ENCODE measurements around the gene STAC3.

The STAC3 gene

DNA sequence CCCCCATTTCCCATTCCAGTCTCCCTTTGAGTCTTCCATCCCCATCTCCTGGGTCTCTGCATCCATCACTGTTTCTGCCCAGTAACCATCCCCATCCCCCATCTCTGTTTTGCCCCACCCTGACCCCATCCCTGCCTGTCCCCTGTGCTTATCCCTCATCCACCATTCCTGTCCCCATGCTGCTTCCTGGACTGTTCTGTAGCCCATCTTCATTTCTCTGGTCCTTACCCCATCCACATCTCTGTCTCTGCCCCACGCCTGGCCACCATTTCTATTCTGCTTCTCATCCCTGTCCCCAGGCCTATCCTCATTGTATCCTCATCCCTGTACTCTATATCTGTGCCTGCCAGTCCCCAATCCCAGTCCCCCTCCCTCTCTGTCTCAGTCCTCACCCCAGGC lies 30.2 kb downstream of the STAC3 start (continued):
- TF ChIP-seq ZNF76 (tag by site-specific recombination; IDR thresholded peaks at IDR 0.05; ENCODE audit: borderline replicate concordance, low read depth) (no peak), ZNF2 (tag by site-specific recombination; IDR thresholded peaks at IDR 0.05) (no peak), ZNF223 (tag by site-specific recombination; IDR thresholded peaks at IDR 0.05) (no peak), ZNF701 (tag by site-specific recombination; IDR thresholded peaks at IDR 0.05) (no peak), ZFP3 (tag by site-specific recombination; IDR thresholded peaks at IDR 0.05; ENCODE audit: low read depth) (no peak), ZNF830 (tag by site-specific recombination; IDR thresholded peaks at IDR 0.05; ENCODE audit: low read depth) (no peak), ZBTB17 (tag by site-specific recombination; IDR thresholded peaks at IDR 0.05) (peak; percentile 98), ZNF660 (tag by site-specific recombination; IDR thresholded peaks at IDR 0.05) (no peak), ZSCAN30 (tag by site-specific recombination; IDR thresholded peaks at IDR 0.05) (no peak), ZNF624 (tag by site-specific recombination; IDR thresholded peaks at IDR 0.05) (no peak), ZBTB1 (tag by site-specific recombination; IDR thresholded peaks at IDR 0.05) (no peak), ZNF529 (tag by site-specific recombination; IDR thresholded peaks at IDR 0.05; ENCODE audit: insufficient replicate concordance) (no peak), ZNF473 (tag by site-specific recombination; IDR thresholded peaks at IDR 0.05) (no peak), ZNF391 (tag by site-specific recombination; IDR thresholded peaks at IDR 0.05; ENCODE audit: borderline replicate concordance, low read depth) (0 out of 2 replicates have a peak, but pooled peaks have one; percentile 45), ZNF501 (tag by site-specific recombination; IDR thresholded peaks at IDR 0.05) (no peak), SP7 (tag by site-specific recombination; IDR thresholded peaks at IDR 0.05) (no peak)
- TF ChIP-seq, protein P1, sequence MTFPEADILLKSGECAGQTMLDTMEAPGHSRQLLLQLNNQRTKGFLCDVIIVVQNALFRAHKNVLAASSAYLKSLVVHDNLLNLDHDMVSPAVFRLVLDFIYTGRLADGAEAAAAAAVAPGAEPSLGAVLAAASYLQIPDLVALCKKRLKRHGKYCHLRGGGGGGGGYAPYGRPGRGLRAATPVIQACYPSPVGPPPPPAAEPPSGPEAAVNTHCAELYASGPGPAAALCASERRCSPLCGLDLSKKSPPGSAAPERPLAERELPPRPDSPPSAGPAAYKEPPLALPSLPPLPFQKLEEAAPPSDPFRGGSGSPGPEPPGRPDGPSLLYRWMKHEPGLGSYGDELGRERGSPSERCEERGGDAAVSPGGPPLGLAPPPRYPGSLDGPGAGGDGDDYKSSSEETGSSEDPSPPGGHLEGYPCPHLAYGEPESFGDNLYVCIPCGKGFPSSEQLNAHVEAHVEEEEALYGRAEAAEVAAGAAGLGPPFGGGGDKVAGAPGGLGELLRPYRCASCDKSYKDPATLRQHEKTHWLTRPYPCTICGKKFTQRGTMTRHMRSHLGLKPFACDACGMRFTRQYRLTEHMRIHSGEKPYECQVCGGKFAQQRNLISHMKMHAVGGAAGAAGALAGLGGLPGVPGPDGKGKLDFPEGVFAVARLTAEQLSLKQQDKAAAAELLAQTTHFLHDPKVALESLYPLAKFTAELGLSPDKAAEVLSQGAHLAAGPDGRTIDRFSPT (tag by site-specific recombination; IDR thresholded peaks at IDR 0.05) = no peak
- TF ChIP-seq, protein P2, sequence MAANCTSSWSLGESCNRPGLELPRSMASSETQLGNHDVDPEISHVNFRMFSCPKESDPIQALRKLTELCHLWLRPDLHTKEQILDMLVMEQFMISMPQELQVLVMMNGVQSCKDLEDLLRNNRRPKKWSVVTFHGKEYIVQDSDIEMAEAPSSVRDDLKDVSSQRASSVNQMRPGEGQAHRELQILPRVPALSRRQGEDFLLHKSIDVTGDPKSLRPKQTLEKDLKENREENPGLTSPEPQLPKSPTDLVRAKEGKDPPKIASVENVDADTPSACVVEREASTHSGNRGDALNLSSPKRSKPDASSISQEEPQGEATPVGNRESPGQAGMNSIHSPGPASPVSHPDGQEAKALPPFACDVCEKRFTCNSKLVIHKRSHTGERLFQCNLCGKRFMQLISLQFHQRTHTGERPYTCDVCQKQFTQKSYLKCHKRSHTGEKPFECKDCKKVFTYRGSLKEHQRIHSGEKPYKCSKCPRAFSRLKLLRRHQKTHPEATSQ (tag by site-specific recombination; IDR thresholded peaks at IDR 0.05) = no peak
- TF ChIP-seq, protein P3, sequence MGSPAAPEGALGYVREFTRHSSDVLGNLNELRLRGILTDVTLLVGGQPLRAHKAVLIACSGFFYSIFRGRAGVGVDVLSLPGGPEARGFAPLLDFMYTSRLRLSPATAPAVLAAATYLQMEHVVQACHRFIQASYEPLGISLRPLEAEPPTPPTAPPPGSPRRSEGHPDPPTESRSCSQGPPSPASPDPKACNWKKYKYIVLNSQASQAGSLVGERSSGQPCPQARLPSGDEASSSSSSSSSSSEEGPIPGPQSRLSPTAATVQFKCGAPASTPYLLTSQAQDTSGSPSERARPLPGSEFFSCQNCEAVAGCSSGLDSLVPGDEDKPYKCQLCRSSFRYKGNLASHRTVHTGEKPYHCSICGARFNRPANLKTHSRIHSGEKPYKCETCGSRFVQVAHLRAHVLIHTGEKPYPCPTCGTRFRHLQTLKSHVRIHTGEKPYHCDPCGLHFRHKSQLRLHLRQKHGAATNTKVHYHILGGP (tag by site-specific recombination; IDR thresholded peaks at IDR 0.05) = no peak
- TF ChIP-seq, protein P4, sequence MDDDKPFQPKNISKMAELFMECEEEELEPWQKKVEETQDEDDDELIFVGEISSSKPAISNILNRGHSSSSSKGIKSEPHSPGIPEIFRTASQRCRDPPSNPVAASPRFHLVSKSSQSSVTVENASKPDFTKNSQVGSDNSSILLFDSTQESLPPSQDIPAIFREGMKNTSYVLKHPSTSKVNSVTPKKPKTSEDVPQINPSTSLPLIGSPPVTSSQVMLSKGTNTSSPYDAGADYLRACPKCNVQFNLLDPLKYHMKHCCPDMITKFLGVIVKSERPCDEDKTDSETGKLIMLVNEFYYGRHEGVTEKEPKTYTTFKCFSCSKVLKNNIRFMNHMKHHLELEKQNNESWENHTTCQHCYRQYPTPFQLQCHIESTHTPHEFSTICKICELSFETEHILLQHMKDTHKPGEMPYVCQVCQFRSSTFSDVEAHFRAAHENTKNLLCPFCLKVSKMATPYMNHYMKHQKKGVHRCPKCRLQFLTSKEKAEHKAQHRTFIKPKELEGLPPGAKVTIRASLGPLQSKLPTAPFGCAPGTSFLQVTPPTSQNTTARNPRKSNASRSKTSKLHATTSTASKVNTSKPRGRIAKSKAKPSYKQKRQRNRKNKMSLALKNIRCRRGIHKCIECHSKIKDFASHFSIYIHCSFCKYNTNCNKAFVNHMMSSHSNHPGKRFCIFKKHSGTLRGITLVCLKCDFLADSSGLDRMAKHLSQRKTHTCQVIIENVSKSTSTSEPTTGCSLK (tag by site-specific recombination; IDR thresholded peaks at IDR 0.05) = no peak
- TF ChIP-seq, protein P5, sequence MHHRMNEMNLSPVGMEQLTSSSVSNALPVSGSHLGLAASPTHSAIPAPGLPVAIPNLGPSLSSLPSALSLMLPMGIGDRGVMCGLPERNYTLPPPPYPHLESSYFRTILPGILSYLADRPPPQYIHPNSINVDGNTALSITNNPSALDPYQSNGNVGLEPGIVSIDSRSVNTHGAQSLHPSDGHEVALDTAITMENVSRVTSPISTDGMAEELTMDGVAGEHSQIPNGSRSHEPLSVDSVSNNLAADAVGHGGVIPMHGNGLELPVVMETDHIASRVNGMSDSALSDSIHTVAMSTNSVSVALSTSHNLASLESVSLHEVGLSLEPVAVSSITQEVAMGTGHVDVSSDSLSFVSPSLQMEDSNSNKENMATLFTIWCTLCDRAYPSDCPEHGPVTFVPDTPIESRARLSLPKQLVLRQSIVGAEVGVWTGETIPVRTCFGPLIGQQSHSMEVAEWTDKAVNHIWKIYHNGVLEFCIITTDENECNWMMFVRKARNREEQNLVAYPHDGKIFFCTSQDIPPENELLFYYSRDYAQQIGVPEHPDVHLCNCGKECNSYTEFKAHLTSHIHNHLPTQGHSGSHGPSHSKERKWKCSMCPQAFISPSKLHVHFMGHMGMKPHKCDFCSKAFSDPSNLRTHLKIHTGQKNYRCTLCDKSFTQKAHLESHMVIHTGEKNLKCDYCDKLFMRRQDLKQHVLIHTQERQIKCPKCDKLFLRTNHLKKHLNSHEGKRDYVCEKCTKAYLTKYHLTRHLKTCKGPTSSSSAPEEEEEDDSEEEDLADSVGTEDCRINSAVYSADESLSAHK (tag by site-specific recombination; IDR thresholded peaks at IDR 0.05) = no peak
- TF ChIP-seq, protein P6, sequence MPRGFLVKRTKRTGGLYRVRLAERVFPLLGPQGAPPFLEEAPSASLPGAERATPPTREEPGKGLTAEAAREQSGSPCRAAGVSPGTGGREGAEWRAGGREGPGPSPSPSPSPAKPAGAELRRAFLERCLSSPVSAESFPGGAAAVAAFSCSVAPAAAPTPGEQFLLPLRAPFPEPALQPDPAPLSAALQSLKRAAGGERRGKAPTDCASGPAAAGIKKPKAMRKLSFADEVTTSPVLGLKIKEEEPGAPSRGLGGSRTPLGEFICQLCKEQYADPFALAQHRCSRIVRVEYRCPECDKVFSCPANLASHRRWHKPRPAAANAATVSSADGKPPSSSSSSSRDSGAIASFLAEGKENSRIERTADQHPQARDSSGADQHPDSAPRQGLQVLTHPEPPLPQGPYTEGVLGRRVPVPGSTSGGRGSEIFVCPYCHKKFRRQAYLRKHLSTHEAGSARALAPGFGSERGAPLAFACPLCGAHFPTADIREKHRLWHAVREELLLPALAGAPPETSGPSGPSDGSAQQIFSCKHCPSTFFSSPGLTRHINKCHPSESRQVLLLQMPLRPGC (tag by site-specific recombination; IDR thresholded peaks at IDR 0.05) = no peak
- TF ChIP-seq, protein P7, sequence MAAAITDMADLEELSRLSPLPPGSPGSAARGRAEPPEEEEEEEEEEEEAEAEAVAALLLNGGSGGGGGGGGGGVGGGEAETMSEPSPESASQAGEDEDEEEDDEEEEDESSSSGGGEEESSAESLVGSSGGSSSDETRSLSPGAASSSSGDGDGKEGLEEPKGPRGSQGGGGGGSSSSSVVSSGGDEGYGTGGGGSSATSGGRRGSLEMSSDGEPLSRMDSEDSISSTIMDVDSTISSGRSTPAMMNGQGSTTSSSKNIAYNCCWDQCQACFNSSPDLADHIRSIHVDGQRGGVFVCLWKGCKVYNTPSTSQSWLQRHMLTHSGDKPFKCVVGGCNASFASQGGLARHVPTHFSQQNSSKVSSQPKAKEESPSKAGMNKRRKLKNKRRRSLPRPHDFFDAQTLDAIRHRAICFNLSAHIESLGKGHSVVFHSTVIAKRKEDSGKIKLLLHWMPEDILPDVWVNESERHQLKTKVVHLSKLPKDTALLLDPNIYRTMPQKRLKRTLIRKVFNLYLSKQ (tag by site-specific recombination; IDR thresholded peaks at IDR 0.05; ENCODE audit: borderline replicate concordance) = no peak
- TF ChIP-seq, protein P8, sequence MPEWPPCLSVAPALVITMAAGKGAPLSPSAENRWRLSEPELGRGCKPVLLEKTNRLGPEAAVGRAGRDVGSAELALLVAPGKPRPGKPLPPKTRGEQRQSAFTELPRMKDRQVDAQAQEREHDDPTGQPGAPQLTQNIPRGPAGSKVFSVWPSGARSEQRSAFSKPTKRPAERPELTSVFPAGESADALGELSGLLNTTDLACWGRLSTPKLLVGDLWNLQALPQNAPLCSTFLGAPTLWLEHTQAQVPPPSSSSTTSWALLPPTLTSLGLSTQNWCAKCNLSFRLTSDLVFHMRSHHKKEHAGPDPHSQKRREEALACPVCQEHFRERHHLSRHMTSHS (tag by site-specific recombination; IDR thresholded peaks at IDR 0.05) = no peak

All from HEK293 (cell line).